Activated T-cell treated with anti-CD3 and anti-CD28 coated beads, Interleukin-2, amount 50 U/mL, for 4 hours (primary cell): ENCODE results near the gene SEC22A. TPM values are rescaled to one million over a fixed set of nuclear protein-coding genes. Genes with fewer than 3 reads are reported as not detected.
"Not testable (repeated sequence)": the region's sequence is repeated elsewhere in the genome, so short reads cannot be mapped to it uniquely, and the experiment has no call there.

ENCODE experiments used
- ATAC-seq, 2 donors: fragments of 200-7000 bp; cut with Tn5 transposase; one replicate each; pipeline ENCODE4 v1.10.0; 2021
- DNase-seq: peaks from one replicate; pipeline ENCODE4 v3.0.0-alpha.2; 2020
- H3K27me3 Mint-ChIP-seq: one replicate; pipeline ENCODE4 v1.8.0; 2021; ENCODE audit warnings: low read depth, mixed read lengths
- H3K36me3 Mint-ChIP-seq: one replicate; pipeline ENCODE4 v1.8.0; 2022; ENCODE audit warnings: mixed read lengths; ENCODE audit not compliant: insufficient read depth
- H3K4me1 Mint-ChIP-seq: one replicate; pipeline ENCODE4 v1.8.0; 2021; ENCODE audit warnings: low read depth, mixed read lengths
- H3K4me3 Mint-ChIP-seq: one replicate; pipeline ENCODE4 v1.8.0; 2021; ENCODE audit warnings: mild to moderate bottlenecking, moderate library complexity, mixed read lengths
- H3K9me3 Mint-ChIP-seq: one replicate; pipeline ENCODE4 v1.8.0; 2021; ENCODE audit warnings: mixed read lengths
- total RNA-seq, 3 donors: library from RNA; stranded (reverse); gene quantifications; one replicate each; pipeline ENCODE4 v1.2.1, GENCODE V29; 2021

SEC22A gene
- total RNA-seq, 3 donors from 2014 or later, result 9.9 to 15.3 (median 14.4) TPM

DNA sequence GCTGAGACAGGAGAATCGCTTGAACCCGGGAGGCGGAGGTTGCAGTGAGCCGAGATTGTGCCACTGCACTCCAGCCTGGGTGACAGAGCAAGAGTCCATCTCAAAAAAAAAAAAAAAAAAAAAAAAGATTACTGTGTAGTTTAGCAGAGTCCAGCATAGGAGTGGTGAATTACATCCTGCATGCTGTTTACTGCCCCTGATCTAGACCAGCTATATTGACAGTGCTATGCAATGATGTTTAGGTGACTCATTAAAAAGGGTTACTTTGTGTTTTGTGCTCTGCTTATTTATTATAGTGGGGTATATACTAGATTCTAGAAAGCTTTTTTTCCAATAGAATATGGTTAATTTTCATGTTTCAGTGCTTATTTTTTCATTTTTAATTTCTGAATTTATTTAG, 19.6 kb downstream of the SEC22A start:
- H3K4me1 Mint-ChIP-seq, H3K27me3 Mint-ChIP-seq, H3K4me3 Mint-ChIP-seq, DNase-seq, H3K9me3 Mint-ChIP-seq, ATAC-seq: not testable (repeated sequence)
- H3K36me3 Mint-ChIP-seq, result peaks cover 30% of the 10 kb centered on the region

DNA sequence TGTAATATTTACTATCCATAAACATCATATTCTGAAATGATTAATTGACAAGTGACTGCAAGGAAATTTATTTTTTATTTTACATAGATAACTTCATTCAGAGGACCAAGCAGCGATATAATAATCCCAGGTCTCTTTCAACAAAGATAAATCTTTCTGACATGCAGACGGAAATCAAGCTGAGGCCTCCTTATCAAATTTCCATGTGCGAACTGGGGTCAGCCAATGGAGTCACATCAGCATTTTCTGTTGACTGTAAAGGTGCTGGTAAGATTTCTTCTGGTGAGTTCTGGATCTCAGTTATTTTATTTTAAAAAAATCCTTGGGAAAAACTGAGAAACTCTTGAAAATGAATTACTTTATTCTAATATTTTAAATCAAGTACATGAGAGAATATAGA, 23.3 kb downstream of the SEC22A start:
- H3K4me3 Mint-ChIP-seq, result no peak overlapping the region
- H3K36me3 Mint-ChIP-seq, result peaks cover 46% of the 10 kb centered on the region
- no peaks in the 10 kb centered on the region for H3K4me1 Mint-ChIP-seq
- DNase-seq (no peak), ATAC-seq (no peak)
- no peaks in the 10 kb centered on the region for H3K27me3 Mint-ChIP-seq
- H3K9me3 Mint-ChIP-seq, result peaks cover 18% of the 10 kb centered on the region

DNA sequence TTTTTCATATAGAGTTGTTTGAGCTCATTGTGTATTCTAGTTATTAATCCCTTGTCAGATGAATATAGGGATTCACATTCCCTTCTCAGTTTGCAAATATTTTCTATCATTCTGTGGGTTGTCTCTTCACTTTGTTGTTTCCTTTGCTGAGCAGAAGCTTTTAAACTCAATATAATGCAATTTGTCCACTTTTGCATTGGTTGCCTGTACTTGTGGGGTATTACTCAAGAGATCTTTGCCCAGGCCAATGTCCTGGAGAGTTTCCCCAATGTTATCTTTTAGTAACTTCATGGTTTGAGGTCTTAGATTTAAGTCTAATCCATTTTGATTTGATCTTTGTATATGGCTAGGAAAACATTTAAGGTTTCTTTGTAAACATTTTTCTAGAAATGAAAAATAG, 24.8 kb downstream of the SEC22A start:
- Mint-ChIP-seq H3K4me1 (no peaks in the 10 kb centered on the region), H3K36me3 (peaks cover 50% of the 10 kb centered on the region), H3K9me3 (peaks cover 18% of the 10 kb centered on the region), H3K27me3 (no peaks in the 10 kb centered on the region), H3K4me3 (no peak overlapping the region)
- ATAC-seq, result no peak
- DNase-seq, result no peak

DNA sequence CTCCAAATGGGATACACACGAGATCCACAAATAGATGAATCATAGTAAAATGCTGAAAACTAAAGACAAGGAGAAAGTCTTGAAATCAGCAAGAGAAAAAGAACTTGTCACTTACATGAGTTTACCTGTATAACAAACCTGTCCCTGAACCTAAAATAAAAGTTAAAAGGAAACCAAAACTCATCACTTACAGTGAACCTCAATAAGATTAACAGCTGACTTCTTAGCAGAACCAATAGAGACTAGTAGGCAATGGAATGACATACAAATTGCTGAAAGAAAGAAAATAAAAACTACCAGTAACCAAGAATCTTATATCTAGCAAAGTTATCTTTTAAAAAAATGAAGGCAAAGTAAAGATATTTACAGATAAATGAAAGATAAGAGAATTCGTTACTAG, 27.4 kb downstream of the SEC22A start:
- H3K27me3 Mint-ChIP-seq, result no peaks in the 10 kb centered on the region
- peaks cover 48% of the 10 kb centered on the region for H3K36me3 Mint-ChIP-seq
- no peak for DNase-seq
- peaks cover 18% of the 10 kb centered on the region for H3K9me3 Mint-ChIP-seq
- H3K4me1 Mint-ChIP-seq, result no peaks in the 10 kb centered on the region
- H3K4me3 Mint-ChIP-seq, result no peak overlapping the region
- no peak for ATAC-seq

DNA sequence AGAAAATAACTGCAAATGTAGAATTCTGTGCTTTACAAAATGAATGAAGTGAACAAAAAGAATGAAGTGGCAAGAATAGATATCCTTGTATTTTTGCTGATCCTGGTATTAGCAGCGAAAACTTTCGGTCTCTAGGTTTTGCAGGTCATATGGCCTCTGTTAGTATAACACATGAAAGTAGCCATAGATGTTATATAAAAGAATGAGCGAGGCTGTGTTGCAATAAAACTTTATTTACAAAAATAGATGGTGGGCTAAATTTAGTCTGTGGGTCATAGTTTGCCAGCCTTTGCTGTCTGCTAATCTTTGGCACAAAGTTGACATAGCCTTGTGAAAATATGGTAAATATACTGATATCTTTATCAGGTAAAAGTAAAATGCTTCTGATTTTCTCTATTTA, 35.2 kb downstream of the SEC22A start:
- H3K4me3 Mint-ChIP-seq, result no peak overlapping the region
- DNase-seq (no peak), ATAC-seq (no peak)
- peaks cover 39% of the 10 kb centered on the region for H3K36me3 Mint-ChIP-seq
- peaks cover 12% of the 10 kb centered on the region for H3K4me1 Mint-ChIP-seq
- no peaks in the 10 kb centered on the region for H3K9me3 Mint-ChIP-seq
- no peaks in the 10 kb centered on the region for H3K27me3 Mint-ChIP-seq

DNA sequence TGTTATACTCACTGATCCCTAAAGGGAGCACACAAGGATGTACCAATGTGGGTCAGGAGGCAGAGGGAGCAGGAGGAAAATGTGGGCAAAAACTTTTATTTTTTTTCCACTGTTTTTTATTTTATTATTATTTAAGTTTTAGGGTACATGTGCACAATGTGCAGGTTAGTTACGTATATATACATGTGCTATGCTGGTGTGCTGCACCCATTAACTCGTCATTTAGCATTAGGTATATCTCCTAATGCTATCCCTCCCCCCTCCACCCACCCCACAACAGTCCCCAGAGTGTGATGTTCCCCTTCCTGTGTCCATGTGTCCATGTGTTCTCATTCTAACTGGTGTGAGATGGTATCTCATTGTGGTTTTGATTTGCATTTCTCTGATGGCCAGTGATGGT, 37.4 kb downstream of the SEC22A start:
- not testable (repeated sequence) for ATAC-seq, H3K9me3 Mint-ChIP-seq, DNase-seq, H3K4me3 Mint-ChIP-seq, H3K27me3 Mint-ChIP-seq
- peaks cover 41% of the 10 kb centered on the region for H3K36me3 Mint-ChIP-seq
- peaks cover 25% of the 10 kb centered on the region for H3K4me1 Mint-ChIP-seq

DNA sequence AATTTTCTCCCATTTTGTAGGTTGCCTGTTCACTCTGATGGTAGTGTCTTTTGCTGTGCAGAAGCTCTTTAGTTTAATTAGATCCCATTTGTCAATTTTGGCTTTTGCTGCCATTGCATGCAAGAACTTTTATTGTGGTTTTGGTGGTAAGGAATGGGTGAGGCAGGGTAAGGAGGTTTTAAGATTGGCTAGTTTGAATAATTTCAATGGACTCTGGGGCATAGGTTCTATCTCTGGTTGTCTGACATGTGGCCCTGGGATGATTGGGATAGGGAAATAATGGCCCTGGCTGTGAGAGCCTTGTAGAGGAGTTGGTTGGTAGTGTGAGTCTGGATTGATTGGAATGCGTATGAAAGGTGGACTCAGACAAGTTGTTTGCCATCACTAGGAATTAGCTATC, 38.0 kb downstream of the SEC22A start:
- Mint-ChIP-seq H3K4me1 (peaks cover 25% of the 10 kb centered on the region), H3K36me3 (peaks cover 43% of the 10 kb centered on the region), H3K27me3 (no peaks in the 10 kb centered on the region), H3K9me3 (no peaks in the 10 kb centered on the region), H3K4me3 (no peak overlapping the region)
- no peak for ATAC-seq
- no peak for DNase-seq

DNA sequence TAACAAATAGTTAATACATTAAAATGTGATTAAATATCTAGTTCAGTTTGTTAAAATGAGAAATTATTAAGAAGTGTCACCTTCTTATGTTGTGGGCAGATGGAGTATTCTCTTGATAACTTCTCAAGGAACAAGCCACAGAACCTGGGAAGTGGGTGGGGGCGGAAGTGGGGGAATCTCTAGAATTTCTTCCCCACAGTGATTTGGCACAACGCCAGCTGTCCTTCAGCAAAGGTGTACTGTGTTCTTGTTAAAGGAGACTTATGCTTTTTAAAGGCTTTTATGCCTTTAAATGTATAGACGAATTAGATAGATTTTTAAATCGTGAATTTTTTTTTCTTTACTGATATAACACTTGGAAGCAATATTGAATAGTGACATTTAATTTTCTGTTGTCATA, 42.4 kb downstream of the SEC22A start:
- DNase-seq, result peak; percentile 18
- peaks cover 51% of the 10 kb centered on the region for H3K36me3 Mint-ChIP-seq

DNA sequence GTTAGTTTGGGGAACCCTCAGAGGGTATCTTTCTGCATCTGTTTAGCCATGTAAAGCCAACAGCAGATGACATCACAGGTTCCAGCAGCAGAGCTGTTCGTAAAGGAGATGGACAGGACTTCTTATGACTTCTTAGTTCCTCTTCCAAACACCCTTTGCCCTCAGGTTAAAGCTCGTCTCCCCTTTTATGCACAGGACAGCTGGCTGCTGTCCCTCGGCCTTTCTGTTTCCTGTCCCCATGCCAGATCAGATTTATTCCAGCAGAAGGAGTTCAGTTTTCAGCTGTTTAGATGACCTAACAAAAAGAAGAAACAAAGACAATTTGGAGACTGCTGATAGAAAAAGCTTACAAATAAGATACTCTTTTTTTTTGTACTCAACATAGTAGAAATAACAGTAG, 45.1 kb downstream of the SEC22A start:
- no peaks in the 10 kb centered on the region for H3K9me3 Mint-ChIP-seq
- H3K36me3 Mint-ChIP-seq, result peaks cover 46% of the 10 kb centered on the region
- no peaks in the 10 kb centered on the region for H3K27me3 Mint-ChIP-seq
- H3K4me3 Mint-ChIP-seq, result no peak overlapping the region
- H3K4me1 Mint-ChIP-seq, result peaks cover 13% of the 10 kb centered on the region
- ATAC-seq (no peak), DNase-seq (no peak)

More for the DNA sequence above, 42.4 kb downstream of the SEC22A start:
- Mint-ChIP-seq H3K9me3 (no peaks in the 10 kb centered on the region), H3K4me1 (peaks cover 23% of the 10 kb centered on the region), H3K4me3 (no peak overlapping the region), H3K27me3 (no peaks in the 10 kb centered on the region)
- ATAC-seq, result no peak

DNA sequence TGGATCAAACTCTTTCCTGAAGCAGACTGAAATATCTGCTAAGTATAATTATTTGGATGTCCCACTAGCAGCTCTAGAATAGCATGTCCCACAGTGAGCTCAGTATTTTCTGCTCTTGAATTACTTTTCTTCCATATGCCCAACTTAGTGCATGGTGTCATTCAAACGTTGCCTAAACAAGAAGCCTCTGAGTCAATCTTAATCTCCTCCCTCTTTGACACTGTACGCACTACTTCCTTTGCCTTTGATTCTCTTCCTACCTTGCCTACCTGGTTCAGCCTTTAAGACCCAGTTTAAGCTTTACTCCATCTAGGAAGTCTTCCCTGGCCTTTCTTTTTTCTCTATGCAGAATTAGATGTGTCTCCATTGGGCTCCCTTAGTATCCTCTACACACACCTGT, 54.5 kb downstream of the SEC22A start:
- Mint-ChIP-seq H3K9me3 (no peaks in the 10 kb centered on the region), H3K4me1 (no peaks in the 10 kb centered on the region), H3K36me3 (peaks cover 20% of the 10 kb centered on the region), H3K4me3 (no peak overlapping the region), H3K27me3 (no peaks in the 10 kb centered on the region)
- no peak for DNase-seq
- ATAC-seq, result no peak

DNA sequence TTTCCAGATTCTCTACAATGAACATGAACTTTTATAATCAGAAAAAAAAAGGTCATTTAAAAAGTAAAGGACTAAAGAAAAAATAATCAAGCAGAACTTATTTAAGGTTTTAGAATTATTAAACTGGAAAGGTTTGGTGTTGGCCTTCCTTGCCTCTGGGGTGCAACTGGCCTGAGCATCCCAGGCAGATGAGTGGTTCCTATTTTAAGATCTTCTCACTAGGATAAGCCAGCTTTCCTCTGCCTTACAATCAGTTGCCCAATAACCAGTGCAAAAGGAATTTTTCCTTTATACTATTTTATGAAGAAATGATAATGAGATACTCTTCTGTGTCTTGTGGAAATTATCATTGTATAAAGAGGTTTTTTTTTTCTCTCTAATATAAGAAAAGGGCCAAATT, 56.6 kb downstream of the SEC22A start:
- no peak for DNase-seq
- Mint-ChIP-seq H3K36me3 (peaks cover 14% of the 10 kb centered on the region), H3K9me3 (no peaks in the 10 kb centered on the region), H3K4me1 (no peaks in the 10 kb centered on the region), H3K4me3 (no peak overlapping the region), H3K27me3 (no peaks in the 10 kb centered on the region)
- ATAC-seq, result no peak

DNA sequence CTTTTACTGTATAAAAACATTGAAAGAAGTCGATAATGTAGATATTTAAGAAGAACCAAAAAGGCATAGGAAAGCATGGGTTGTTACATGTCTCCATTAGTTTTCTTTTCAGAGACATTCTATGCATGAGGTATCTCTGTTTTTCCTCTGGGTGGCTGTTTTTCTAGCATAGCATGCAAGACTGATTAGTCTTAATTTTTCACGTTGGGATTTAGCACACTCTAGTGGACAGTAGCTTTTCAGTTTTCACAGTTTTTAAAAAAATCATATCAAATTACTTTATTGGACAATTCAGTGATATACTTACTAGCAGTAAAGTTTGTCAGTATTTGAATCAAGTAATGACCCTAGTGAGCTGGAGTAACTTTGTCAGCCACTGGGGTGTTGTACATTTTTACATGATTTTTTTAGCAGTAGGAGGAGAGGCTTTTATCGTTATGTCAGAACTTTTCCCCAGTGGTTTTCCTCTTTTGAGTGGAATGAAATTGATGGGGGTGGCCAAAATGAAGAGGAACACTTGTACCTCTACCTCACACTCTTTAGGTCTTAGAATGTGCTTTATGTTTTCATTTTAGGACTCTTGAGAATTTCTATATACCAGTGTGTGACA, 57.2 kb downstream of the SEC22A start:
- Mint-ChIP-seq H3K9me3 (no peaks in the 10 kb centered on the region), H3K4me1 (no peaks in the 10 kb centered on the region), H3K36me3 (peaks cover 16% of the 10 kb centered on the region), H3K4me3 (no peak overlapping the region), H3K27me3 (no peaks in the 10 kb centered on the region)
- DNase-seq (no peak), ATAC-seq (no peak)

DNA sequence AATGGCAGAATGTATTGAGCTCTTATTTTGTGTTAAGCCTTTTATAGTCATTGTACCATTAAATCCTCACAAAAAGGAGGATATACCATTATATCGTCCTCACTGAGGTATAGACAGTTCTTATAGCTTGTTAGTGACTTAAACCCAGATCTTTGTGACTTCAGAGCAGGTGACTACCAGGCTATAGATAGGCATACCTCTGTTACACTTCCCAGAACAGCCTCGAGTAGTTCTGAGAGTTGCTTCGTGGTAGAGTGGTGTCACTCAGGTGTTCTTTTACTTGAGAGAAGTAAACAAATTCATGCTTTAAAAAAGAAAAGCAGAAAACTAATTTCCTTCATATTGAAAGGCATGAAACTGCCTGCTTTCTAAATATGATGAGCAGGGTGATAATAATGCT, 59.9 kb downstream of the SEC22A start:
- peaks cover 28% of the 10 kb centered on the region for H3K36me3 Mint-ChIP-seq
- ATAC-seq (no peak), DNase-seq (no peak)
- no peaks in the 10 kb centered on the region for H3K4me1 Mint-ChIP-seq
- H3K9me3 Mint-ChIP-seq, result no peaks in the 10 kb centered on the region
- no peaks in the 10 kb centered on the region for H3K27me3 Mint-ChIP-seq
- H3K4me3 Mint-ChIP-seq, result no peak overlapping the region

DNA sequence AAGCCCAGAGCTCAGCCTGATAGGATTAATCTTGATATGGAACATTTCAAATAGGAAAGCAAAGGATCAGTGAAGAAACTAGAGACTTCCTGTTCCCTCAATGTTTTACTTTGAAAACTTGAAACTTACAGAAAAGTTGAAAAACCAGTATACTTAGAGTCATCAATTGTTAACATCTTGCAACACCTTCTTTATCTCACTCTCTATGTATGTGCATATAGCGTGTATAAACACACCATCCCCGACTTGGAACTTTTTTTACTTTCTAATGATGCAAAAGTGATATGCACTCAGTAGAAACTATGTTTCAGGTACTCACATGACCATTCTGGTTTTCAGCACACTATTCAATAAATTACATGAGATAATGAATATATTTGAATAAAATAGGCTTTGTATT, 60.5 kb downstream of the SEC22A start:
- H3K4me3 Mint-ChIP-seq, result no peak overlapping the region
- ATAC-seq, result no peak
- DNase-seq, result no peak
- no peaks in the 10 kb centered on the region for H3K9me3 Mint-ChIP-seq
- no peaks in the 10 kb centered on the region for H3K4me1 Mint-ChIP-seq
- peaks cover 32% of the 10 kb centered on the region for H3K36me3 Mint-ChIP-seq
- no peaks in the 10 kb centered on the region for H3K27me3 Mint-ChIP-seq

DNA sequence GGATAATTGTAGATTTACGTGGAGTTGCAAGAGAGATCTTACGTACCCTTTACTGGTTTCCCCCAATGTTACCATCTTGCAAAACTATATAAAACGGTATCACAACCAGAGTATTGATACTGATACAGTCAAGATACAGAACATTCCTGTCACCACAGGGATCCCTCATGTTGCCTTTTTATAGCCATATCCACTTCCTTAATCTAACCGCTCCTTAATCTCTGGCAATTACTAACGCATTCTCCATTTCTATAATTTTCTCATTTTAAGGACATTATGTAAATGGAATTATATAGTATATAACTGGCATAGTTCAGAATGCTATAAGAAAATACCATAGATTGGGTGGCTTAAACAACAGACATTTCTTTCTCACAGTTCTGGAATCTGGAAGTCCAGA, 61.1 kb downstream of the SEC22A start:
- H3K27me3 Mint-ChIP-seq, result no peaks in the 10 kb centered on the region
- peaks cover 32% of the 10 kb centered on the region for H3K36me3 Mint-ChIP-seq
- no peaks in the 10 kb centered on the region for H3K4me1 Mint-ChIP-seq
- no peak for DNase-seq
- ATAC-seq, result no peak
- no peak overlapping the region for H3K4me3 Mint-ChIP-seq
- no peaks in the 10 kb centered on the region for H3K9me3 Mint-ChIP-seq

DNA sequence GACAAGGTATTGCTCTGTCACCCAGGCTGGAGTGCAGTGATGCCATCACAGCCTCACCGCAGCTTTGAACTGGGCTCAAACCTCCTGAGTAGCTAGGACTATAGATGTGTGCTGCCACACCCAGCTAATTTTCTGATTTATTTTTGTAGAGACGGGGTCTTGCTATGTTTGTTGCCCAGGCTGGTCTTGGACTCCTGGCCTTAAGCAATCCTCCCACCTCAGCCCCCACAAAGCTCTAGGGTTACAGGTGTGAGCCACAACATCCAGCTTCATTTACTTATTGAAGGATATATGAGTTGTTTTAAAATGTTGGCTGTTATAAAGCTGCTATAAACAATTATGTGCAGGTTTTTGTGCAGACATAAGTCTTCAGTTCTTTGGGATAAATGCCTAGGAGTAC, 62.2 kb downstream of the SEC22A start:
- H3K9me3 Mint-ChIP-seq, result no peaks in the 10 kb centered on the region
- no peak overlapping the region for H3K4me3 Mint-ChIP-seq
- no peak for DNase-seq
- peaks cover 35% of the 10 kb centered on the region for H3K36me3 Mint-ChIP-seq
- no peak for ATAC-seq
- no peaks in the 10 kb centered on the region for H3K4me1 Mint-ChIP-seq
- no peaks in the 10 kb centered on the region for H3K27me3 Mint-ChIP-seq
